Activated CD4-positive, CD25-positive, alpha-beta regulatory T cell treated with anti-CD3 and anti-CD28 coated beads, Interleukin-2, amount 50 U/mL, for 16 hours (primary cell): ENCODE results near the gene JAML.

Source experiments
- DNase-seq: peaks from one replicate; pipeline ENCODE4 v3.0.0-alpha.2; 2020; ENCODE audit warnings: low read depth, low spot score

The JAML gene

DNA sequence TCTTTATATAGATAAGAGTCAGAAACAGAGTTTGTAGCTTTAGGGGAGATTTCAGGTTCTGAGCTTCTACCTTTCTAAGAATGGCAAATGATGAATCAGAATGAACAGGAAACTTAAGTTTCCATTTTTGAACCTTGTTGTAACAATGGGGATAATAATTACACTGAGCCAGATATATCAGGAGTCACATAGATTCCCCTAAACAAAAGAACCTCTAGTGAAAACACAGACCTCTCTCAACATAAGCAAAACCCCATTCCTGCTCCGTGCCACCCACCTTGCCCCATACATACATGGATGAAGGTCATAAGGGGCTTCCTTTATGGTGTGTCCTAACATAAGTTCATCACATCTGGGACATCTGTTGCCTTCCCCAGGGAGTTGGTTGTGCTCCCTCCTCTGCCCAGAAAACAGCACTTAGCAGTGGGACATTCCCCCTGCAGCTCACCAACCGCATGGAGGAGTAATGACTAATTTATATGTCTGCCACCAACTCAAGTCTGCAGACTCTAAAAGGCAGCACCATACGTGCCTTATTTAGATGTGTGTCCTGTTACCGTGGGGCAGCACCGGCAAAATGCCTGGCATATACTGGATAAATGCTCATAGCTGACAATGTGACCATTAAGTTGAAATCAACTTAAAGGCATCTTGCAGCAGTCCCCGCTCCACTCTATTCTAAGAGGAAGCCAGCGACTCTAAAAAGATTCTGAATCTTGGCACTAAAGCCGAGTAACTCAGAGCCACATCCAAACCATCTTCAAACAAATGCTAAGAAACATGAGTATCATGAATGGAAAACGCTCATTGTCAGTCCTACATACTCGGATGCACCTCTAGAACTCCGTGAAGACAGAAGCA, 8.0 kb downstream of the JAML start:
- DNase-seq = peak; percentile 33

DNA sequence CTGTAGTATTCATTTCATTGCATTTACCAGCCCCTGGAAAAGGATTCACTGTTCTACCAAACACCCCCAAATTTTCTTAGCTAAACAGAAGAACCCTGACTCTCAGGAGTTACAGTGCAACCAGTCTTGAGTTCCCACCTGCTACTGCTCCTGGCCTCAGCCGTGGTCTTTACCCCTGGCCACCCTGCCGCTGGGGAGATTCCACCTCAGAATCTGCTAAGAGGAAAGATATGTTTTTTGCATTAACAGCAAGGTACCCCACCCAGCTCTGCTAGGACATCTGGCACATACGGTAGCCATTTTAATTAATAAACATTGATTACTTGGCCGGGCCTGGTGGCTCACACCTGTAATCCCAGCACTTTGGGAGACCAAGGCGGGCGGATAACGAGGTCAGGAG, 9.0 kb downstream of the JAML start:
- no peak for DNase-seq

DNA sequence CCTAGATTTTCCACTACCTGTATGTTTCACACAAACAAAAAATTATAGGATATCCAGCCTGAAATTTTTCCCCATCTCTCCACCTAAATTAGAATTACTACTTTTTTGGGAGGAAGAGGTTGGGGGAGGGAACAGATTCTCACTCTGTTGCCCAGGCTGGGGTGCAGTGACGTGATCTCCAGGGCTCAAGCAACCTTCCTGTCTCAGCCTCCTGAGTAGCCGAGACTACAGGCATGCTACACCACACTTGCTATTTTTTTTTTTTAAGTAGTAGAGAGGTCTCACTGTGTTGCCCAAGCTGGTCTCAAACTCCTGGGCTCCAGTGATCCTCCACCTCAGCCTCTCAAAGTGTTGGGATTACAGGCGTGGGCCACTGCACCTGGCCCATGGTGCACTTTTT, 9.5 kb downstream of the JAML start:
- no peak for DNase-seq

DNA sequence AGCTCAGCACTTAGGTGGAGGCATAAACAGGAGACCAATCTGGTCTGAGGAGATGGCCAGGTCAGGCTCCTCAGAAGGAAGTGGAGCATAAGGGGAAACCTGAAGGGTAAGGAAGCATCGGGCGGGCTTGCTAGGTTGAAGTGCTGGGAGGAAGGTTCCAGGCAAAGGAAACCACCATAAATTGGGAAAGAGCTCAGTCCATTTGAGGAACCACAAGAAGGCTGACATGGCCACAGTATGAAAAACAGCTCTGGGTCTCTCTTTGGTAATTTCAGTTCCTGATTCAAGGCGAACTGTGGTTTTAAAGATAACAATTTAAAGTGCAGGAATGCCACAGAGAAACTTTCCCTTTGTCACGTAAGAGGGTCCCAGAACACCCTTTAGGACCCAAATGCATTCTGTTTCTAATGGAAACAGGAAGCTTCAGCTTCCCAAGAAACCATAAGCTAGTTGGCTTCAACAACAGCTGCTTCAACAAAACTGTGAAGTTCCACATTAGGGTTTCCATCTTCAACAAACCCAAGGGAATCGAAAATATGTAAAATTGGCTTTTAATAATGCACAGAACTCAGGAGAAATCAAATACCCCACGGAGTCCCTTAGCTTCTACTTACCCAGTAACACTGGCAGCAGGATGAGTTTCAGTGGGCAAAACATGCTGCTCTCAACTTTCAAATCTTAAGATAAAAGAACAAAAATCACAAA, 10.4 kb downstream of the JAML start:
- DNase-seq = no peak

DNA sequence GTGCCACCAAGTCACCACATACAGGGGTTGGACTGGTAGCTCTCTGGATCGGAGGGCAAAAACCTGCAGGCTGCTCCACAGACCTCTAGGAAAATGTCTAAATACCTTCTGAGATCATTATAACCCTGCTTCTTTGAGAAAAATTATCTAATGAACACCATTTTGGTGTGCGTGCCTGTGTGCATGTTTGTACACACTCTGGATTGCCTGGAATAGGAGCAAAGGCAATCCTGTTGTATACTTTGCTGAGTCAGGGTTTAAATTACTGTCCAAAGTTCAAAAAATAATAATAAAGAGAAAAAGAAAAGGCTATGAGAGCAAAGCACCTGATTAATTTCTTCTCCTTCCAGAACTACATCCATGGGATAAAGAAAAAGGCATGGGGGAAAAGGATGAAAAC, 11.0 kb downstream of the JAML start:
- DNase-seq = no peak

DNA sequence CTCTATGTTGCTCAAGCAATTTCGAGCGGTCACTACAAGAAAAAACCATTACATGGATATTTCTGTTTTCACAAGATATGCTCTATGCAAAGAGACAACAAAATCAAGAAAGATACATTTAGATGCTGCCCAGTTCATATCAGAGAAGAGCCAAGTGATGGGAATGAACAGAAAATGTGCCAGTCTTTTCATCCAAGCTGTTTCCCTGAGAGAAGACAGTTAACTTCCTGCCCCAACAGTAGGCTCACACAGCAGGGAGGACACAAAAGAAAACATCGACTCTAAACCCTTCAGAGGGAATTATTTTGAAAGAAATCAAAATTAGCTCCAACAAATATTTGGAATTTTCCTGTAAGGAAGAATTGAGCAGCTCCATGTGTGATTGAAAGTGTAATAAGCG, 11.6 kb downstream of the JAML start:
- no peak for DNase-seq

DNA sequence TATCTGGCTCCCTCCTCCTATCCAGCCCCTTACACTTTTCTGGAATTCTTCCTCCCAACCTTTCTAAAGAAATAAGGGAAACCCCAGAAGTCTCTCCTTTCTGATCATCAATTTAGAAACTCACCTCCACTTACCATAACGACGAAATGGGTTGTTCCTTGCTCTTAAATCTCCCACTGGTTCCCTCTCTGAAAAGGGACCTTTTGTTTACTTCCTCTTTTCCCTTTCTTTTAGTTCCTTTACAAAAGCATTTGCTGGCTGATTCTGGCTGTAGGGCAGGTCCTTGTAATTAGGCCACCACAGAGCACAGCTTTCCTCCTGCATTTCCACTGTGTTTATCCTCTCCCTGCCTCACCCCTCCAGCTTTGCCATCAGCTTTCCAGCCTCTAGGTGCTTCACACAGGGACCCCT, 12.0 kb downstream of the JAML start:
- DNase-seq = no peak

DNA sequence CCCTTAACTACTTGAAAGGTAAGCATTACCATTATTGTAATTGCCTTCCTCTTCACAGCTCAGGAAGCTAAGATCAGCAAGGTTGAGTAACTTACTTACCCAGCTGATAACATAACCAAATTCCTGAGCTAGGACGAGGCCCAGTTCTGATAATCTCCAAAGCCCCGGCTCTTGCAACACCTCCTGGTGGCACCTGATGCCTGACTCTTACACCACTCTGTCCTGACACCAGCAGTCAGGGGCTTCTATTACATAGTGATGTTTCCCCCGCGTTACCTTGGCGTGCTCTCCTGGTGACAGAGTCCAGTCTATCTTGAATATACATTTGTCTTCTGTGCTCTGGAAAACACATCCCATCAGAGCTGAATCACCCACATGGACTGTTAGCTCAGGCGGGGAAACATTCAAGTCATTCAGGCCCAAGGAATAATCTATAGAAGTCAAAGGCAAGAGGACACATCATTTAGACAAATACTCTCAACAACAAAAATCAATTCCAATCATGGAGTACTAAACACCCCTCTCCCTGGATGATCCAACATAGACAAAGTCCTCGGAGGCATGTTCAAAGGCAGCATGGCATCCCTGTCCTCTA, 12.6 kb downstream of the JAML start:
- no peak for DNase-seq

DNA sequence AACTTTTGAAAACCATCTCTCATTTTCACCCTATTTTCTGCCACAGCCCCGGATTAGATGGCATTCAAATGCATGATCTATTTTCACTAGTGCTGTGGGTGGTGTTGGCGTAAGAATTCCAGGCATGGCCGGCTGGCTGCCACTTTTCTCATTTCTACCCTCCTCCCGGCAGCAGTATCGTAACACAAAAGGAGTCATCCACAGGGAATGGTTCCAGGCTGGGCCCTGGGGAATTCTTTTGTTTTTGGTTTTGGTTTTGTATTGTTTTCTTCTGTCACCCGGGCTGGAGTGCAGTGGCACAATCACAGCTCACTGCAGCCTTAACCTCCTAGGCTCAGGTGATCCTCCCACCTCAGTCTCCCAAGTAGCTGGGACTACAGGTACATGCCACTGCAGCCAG, 13.8 kb downstream of the JAML start:
- DNase-seq = no peak

DNA sequence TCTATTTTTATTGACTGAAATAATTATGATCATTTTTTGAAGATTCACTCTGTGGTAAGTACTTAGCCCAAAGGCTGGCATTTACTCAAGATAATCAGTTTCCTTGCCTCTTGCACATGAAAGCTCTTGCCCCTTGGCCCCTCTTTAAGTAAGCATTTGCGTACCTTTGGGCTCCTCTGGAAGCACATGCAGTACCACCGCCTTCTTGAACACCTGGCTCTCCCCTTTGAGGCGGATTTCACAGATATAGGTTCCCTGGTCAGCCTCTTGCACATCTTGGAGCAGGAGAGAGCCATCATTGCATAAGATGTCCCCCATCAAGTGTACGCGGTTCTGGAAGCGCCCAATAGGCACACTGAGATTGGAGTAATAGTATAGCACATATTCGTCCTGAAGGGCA, 14.5 kb downstream of the JAML start:
- no peak for DNase-seq

DNA sequence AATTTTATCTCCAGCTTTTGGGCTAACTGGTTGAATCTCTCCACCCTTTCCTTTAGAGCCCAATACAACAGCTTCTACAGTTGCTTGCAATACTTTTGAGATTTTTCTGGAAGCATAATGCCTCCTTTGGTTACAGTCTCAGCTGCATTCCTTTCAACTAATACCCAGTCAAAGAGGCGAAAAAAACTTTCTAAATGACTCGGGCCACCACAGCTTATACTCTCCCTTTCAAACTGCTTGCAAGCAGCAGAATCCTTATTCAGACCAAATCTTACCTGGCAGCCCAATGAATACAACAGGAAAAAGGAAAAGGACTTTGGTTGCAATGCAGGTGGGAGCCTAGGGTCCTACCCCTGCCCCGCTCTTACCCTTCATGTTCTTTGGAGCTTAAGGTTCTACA, 15.8 kb downstream of the JAML start:
- no peak for DNase-seq

DNA sequence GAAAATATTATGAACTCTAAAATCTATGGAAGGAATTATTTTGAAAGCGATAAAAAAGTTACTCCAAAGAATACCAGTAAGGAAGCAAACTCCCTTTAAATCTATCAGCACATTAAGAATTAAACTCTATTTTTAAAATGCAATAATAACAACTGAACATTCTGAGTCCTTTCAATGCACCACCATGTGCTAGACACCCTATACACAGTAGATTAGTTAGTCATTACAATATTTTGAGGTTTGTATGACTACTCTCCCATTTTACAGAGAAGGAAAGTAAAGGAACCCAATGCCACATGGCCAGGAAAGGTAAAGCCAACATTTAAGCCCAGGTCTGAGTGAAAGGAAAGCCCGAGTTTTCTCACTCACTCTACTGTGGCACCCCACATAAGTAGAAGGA, 17.7 kb downstream of the JAML start:
- no peak for DNase-seq

DNA sequence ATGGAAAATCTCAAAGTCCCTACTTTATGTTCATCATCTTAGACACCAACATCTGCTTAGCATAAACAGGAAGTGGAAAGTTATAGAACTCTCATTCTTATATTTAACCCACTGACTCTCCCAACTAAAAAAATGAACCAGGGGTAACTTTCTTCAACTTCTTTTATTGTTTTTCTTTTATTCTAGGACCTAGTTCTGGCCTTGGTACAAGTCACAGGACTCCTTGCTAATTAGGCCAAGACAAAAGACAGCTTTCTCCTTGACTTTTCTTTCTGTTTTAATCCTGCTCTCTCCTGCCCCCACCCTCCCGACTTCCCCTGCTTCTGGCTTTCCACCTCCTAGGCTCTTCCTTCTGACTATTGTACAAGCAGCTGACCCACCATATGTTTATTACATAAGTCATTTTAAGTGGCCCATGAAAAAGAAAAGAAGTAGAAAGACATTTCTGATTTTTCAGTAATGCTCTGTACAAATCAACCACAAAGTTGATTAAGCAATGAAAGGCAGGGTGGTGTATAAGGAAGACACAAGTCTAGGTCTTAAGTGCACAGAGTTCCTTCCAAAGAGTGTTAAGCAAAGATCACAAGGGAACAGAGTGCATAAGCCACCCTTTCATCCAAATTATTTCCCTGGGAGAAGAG, 18.3 kb downstream of the JAML start:
- no peak for DNase-seq

DNA sequence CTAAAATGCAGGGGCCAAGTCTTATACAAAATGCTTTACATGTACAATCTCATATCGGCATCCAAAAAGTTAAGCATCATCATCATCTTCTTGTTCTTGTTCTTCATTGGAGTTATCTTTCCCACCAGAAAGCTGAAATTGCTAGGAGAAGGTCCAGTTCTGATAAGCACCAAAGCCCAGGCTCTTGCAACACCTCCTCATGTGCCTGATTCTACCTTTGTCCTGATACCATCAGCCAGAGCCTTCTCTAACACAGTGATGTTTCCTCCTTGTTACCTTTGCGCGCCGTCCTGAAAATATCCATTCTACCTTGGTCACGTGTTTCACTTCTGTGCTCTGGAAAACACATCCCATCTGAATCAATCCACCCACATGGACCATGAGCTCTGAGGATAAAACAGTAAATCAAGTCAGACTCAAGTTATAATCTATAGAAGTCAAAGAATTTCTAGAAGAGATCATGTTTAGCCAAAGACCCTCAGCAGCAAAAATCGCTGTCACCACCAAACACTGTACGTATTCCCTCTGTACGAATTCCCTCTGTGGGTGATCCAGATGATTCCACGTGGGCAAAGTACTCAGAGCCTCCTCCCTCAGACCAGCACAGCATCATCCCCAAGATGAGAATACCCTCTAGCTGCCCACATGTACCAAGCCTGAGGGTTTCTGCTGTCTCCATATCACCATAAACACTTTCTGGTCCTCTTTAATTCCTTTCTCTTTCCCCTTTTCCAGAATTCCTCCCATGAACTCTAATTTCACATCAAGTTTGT, 19.0 kb downstream of the JAML start:
- no peak for DNase-seq

DNA sequence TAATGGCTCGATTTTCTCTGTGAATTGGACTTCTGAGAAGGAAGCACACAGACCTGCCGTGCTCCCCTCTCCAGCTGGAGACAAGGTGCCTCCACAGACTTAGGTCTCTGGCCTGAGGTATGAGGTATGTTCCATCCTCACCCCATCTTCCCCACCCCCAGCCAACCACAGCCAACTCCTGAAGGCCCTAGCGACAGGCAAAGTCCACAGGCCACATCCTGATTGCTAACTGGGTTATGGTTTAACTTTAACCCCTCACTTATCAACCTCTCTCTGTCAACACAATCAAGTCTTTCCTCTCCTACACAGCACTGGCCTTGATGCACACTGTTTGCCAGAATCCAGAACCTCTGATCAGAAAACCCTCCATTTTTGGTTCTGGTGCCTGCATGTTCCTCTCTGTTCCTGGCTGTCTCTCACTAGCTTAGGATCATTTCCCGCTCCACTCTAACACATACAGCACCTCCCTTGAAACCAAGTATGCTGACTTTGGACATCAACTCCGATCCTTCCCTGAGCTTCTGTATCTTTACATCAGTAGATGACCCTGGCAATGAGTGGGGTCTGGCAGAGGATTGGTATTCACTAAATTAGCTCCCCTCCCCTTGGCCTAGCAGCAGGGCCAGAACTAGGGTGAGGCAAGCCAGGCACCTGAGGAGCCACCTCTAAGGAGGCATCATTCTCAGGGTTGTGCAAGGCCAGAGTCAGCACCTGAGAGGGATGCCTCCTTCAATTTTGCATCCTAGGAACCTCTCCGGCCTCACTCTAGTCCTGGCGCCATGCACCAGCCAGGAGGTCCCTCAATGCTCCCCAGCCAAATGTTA, 22.0 kb downstream of the JAML start:
- no peak for DNase-seq

DNA sequence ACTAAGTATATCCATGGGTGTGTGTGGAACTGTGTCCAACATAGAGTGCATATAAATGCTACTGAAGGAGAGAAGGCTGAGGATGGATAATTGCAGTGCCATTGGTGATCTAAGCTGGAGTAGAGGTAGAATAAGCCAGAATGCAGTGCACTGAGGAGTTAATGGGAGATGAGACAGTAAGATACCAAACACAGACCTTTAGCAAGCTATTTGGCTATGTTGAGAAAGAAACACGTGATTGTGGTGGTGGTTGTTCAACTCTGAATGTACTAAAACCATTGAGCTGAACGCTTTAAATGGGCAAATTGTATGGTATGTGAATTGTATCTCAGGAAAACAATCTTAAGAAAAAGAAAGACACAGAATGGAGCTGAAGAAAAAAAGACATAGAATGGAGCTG, 22.8 kb downstream of the JAML start:
- no peak for DNase-seq

DNA sequence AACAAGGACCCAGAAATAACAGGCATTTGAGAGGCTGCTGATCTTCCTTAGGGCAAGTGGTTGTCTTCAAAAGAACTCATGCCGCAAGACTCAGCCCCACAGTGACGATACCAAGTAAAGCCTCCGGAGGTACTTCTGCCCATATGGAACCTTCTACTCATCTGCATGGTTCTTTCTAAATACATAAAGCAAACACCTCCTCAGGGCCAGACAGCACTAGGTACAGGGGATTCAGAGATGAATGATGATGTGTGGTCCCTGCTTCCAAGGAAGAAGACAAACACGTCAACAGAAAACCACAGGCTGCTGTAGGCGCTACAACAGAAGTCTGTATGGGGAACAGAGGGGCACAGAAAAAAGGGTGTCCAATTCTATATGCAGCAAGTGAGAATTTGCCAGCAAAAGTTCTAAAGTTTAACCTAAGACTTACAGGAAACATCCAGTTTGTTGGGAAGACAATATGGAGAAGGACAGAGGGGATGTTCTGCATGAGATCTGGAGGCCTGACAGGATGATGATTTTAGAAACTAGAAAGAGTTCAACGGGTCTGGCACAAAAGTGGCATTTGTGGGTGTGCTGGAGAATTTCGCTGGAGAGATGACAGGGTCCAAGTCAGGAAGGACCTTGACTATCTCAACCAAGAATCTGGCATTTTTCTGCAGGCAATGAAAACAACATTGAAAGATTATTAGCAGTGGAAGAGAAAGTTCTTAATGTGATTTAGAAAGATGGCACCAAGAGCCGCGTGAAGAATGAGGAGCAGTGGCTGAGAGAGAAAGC, 23.7 kb downstream of the JAML start:
- no peak for DNase-seq

DNA sequence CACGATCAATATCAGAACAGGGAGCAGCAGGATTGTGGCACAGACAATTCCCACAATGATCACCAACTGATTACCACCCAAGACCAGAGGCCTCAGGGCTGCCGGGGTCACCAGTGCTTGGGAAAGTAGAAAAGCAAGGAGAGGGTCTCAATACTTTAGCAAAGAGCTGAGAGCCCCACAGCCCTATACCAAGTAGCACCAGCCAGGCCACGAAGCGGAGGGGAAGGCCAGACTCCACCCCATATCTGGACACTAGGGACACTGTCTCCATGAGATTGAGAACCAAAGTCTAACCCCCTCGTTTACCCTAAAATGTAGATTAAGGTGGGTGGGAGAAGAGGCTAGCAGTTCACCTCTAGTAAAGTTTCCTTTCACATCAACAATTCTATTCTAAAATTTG, 24.3 kb downstream of the JAML start:
- DNase-seq = no peak

DNA sequence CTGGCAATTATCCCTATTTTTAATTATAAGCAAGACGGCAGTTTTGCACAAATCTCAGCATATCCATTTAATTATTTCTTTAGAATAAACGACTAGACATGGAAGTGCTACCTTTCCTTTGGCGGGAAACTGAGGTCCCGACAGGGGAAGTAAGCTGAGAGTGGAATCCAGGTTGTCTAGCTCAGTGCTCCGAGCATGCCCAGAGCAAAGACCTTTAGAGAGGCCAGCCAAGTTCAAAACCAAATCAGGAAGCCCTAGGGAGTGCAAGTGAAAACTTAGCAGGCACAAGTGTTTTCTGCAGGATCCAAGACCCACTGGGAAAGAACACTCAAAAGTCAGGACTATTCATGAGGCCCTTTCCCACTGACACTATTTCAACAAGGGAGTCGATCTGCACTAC, 25.7 kb downstream of the JAML start:
- no peak for DNase-seq

DNA sequence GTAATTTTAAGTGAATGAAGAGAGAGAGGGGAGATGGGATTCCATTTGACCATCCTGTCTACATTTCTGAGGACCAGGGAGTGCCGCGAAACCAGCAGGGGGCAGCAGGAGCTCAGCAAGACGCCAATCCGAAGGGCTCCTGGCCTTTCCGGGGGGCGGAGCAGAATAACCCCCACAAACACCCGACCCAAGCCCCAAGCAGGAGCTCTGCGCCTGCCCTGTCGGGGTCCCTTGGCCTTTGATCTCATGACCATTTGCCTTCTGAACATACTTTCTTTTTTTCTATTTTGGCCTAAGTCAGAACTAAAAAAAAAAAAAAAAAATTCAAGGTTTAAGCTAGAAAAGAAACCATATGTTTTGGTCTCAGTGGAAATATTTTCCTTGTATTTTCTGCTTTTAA, 26.4 kb downstream of the JAML start:
- peak; percentile 62 for DNase-seq
